Measurements from ENCODE around the gene KLHL33. TPM values are rescaled to one million over a fixed set of nuclear protein-coding genes. Genes with fewer than 3 reads are reported as not detected.
A peak's percentile ranks its signal among the peaks of the same experiment; 100 is the strongest.

The KLHL33 gene
- polyA plus RNA-seq, 3 donors = 0.04 TPM; not detected in 2

- 6% methylated on average over 3 of the region's 5 CpGs for WGBS (ENCODE audit: insufficient coverage)
- DNase-seq = no peak
- Histone ChIP-seq H3K79me2 (ENCODE audit: insufficient read depth, low read length) (no peaks in the 10 kb centered on the region), H3K4me2 (replicated peaks; ENCODE audit: extremely low read depth, low read length, poor library complexity, severe bottlenecking) (peak overlapping the region; percentile 83), H3K36me3 (replicated peaks in 1 of 2; ENCODE audit: control insufficient read depth in 1 of 2, insufficient read depth in 2 of 2, low read length in 2 of 2) (no peaks in the 10 kb centered on the region), H3K27ac (ENCODE audit: low read depth in 1 of 2, low read length in 2 of 2) (peak overlapping the region; percentile 86 to 94), H3K4me3 (replicated peaks in 1 of 3; ENCODE audit: low read depth in 2 of 3, low read length in 3 of 3) (peak overlapping the region; percentile 20 to 75 (median 46)), H3K9me3 (replicated peaks in 1 of 2; ENCODE audit: control insufficient read depth in 1 of 2, insufficient read depth in 1 of 2, low read length in 2 of 2) (no peaks in the 10 kb centered on the region), H3K9ac (ENCODE audit: insufficient read depth, low read length, poor library complexity, severe bottlenecking) (peak overlapping the region; percentile 56), H3K27me3 (ENCODE audit: control insufficient read depth in 2 of 2, insufficient read depth in 2 of 2, low read length in 2 of 2) (no peaks in the 10 kb centered on the region), H3K4me1 (ENCODE audit: control insufficient read depth in 1 of 2, insufficient read depth in 2 of 2, low read length in 2 of 2) (peaks cover 55 to 57% of the 10 kb centered on the region in 2 donors), H4K20me1 (ENCODE audit: insufficient read depth, low read length) (peaks cover 3% of the 10 kb centered on the region), H2AFZ (ENCODE audit: insufficient read depth, low read depth, low read length, poor library complexity, severe bottlenecking) (peak overlapping the region; percentile 41)
- TF ChIP-seq, protein P1, sequence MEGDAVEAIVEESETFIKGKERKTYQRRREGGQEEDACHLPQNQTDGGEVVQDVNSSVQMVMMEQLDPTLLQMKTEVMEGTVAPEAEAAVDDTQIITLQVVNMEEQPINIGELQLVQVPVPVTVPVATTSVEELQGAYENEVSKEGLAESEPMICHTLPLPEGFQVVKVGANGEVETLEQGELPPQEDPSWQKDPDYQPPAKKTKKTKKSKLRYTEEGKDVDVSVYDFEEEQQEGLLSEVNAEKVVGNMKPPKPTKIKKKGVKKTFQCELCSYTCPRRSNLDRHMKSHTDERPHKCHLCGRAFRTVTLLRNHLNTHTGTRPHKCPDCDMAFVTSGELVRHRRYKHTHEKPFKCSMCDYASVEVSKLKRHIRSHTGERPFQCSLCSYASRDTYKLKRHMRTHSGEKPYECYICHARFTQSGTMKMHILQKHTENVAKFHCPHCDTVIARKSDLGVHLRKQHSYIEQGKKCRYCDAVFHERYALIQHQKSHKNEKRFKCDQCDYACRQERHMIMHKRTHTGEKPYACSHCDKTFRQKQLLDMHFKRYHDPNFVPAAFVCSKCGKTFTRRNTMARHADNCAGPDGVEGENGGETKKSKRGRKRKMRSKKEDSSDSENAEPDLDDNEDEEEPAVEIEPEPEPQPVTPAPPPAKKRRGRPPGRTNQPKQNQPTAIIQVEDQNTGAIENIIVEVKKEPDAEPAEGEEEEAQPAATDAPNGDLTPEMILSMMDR (IDR thresholded peaks at IDR 0.05) = no peak
- H3K4me1 Mint-ChIP-seq = peaks cover 60% of the 10 kb centered on the region
- peaks cover 0 to 2% (median 0%) of the 10 kb centered on the region in 7 donors for H3K9me3 Mint-ChIP-seq
- intact Hi-C loops (cut with micrococcal nuclease) = no loop called here
- peaks cover 0 to 2% (median 0%) of the 10 kb centered on the region in 3 donors for H3K27me3 Mint-ChIP-seq (ENCODE audit: low read depth in 3 of 3)
- peaks cover 0 to 3% of the 10 kb centered on the region in 2 donors for H3K36me3 Mint-ChIP-seq
- peak overlapping the region; percentile 73 to 89 for H3K4me3 Mint-ChIP-seq
- peak overlapping the region; percentile 93 to 97 (median 96) for H3K27ac Mint-ChIP-seq
These were observed 8.0 kb downstream of the KLHL33 start for GRCh38 chr14:20428010-20428365.

DNA sequence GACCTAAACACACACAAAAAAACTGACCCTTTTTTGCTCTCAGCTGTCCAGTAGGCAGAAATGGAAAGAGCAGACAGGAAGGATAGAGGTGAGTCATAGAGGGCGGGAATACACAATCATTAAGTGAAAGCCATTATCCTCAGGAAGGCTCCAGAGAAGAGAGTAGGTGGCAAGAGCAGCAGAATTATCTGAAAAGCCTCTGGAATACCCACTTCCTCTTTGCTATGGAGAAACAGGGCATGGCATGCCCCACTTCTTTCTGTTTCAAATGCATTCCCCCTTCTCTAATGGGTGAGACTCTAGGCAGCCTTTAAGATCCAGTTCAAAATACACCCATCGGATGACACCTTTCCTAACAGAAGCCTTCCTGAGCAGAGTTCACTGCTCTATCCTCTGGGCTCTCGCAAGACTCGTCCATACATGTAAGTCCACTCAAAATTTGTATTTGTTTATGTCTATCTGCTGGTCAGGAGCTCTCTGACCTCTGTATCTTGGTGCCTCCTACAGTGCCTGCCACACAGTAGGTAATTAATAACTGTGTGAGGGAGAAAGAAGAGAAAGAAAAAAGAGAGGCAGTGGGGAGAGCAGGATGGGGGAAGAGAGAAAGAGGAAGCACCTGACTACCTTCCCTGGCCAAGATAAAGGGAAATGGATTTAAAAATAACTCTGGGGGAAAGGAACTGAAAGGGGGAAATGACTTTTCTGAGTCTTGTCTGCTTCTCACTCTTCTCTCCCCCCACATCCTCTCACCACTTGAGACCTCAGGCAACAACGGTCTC lies 8.5 kb downstream of the KLHL33 start:
- WGBS (ENCODE audit: insufficient coverage) = 0% methylated on average over 2 of the region's 5 CpGs
- H3K36me3 Mint-ChIP-seq = peaks cover 0 to 3% of the 10 kb centered on the region in 2 donors
- intact Hi-C loops (cut with micrococcal nuclease) = no loop called here
- Histone ChIP-seq H3K36me3 (replicated peaks in 1 of 2; ENCODE audit: control insufficient read depth in 1 of 2, insufficient read depth in 2 of 2, low read length in 2 of 2) (no peaks in the 10 kb centered on the region), H3K9me3 (replicated peaks in 1 of 2; ENCODE audit: control insufficient read depth in 1 of 2, insufficient read depth in 1 of 2, low read length in 2 of 2) (no peaks in the 10 kb centered on the region), H3K4me3 (replicated peaks in 1 of 3; ENCODE audit: low read depth in 2 of 3, low read length in 3 of 3) (peak overlapping the region; percentile 22 to 75 (median 46)), H3K27me3 (ENCODE audit: control insufficient read depth in 2 of 2, insufficient read depth in 2 of 2, low read length in 2 of 2) (no peaks in the 10 kb centered on the region), H4K20me1 (ENCODE audit: insufficient read depth, low read length) (peaks cover 3% of the 10 kb centered on the region), H3K79me2 (ENCODE audit: insufficient read depth, low read length) (no peaks in the 10 kb centered on the region), H3K4me1 (ENCODE audit: control insufficient read depth in 1 of 2, insufficient read depth in 2 of 2, low read length in 2 of 2) (peaks cover 55 to 57% of the 10 kb centered on the region in 2 donors), H3K27ac (ENCODE audit: low read depth in 1 of 2, low read length in 2 of 2) (peak overlapping the region; percentile 86 to 94), H3K9ac (ENCODE audit: insufficient read depth, low read length, poor library complexity, severe bottlenecking) (peak overlapping the region; percentile 56), H3K4me2 (replicated peaks; ENCODE audit: extremely low read depth, low read length, poor library complexity, severe bottlenecking) (peak overlapping the region; percentile 83), H2AFZ (ENCODE audit: insufficient read depth, low read depth, low read length, poor library complexity, severe bottlenecking) (peak overlapping the region; percentile 41)
- H3K27me3 Mint-ChIP-seq (ENCODE audit: low read depth in 3 of 3) = peaks cover 0 to 2% (median 0%) of the 10 kb centered on the region in 3 donors
- peaks cover 60% of the 10 kb centered on the region for H3K4me1 Mint-ChIP-seq
- DNase-seq = peak; percentile 60 to 85 (median 77)
- peak overlapping the region; percentile 73 to 89 for H3K4me3 Mint-ChIP-seq
- H3K27ac Mint-ChIP-seq = peak overlapping the region; percentile 93 to 97 (median 96)
- TF ChIP-seq, protein P1 (IDR thresholded peaks at IDR 0.05) = no peak
- peaks cover 0 to 2% (median 0%) of the 10 kb centered on the region in 7 donors for H3K9me3 Mint-ChIP-seq
